Measurements from ENCODE around the gene PRPF18.

DNA sequence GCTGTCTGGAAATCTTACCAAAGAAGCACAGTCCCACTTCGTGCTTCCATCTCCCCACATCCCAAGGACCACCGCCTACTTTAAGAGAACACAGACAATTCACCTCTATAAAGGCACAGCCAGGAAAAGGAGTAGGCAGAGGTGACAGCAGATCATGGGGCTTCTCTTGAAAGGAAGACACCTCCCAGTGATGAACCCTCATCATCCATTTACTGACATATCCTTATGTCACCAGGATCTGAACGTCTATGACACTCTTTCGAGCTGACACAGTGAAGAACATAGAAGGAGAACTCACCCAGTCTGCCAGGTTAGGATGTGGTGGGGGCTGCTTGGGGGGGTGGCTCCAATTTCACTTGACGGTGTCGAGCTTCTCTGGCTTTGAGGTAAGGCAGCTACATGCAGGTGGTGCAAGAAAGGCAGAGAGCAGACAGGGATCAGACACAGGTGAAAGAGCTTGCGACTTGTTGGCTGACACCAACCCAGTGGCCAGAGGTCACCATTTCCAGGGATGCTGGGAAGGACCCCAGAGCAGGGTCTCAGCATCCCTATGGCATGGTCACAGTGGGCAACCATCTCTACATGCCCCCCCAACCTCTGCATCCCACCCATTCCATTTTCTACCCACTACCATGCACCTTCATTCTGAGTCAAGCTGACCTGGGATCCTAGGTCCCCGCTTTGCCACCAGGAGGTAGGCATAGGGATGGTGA lies 67.5 kb downstream of the PRPF18 start:
- TF ChIP-seq, protein P1, sequence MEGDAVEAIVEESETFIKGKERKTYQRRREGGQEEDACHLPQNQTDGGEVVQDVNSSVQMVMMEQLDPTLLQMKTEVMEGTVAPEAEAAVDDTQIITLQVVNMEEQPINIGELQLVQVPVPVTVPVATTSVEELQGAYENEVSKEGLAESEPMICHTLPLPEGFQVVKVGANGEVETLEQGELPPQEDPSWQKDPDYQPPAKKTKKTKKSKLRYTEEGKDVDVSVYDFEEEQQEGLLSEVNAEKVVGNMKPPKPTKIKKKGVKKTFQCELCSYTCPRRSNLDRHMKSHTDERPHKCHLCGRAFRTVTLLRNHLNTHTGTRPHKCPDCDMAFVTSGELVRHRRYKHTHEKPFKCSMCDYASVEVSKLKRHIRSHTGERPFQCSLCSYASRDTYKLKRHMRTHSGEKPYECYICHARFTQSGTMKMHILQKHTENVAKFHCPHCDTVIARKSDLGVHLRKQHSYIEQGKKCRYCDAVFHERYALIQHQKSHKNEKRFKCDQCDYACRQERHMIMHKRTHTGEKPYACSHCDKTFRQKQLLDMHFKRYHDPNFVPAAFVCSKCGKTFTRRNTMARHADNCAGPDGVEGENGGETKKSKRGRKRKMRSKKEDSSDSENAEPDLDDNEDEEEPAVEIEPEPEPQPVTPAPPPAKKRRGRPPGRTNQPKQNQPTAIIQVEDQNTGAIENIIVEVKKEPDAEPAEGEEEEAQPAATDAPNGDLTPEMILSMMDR (IDR thresholded peaks at IDR 0.05), result no peak
- no peak for TF ChIP-seq POLR2A (IDR thresholded peaks at IDR 0.05)
- no peak for TF ChIP-seq POLR2AphosphoS5 (IDR thresholded peaks at IDR 0.05)

All from stomach (tissue), 4 donors.